Central memory CD4-positive, alpha-beta T cell (primary cell): ENCODE measurements around the gene MRPL23.

Experiments used
- DNase-seq: peaks from one replicate; pipeline ENCODE4 v3.0.0; 2022

MRPL23 gene

GRCh38 chr11:1959786-1960185 lies 12.7 kb downstream of the MRPL23 start:
- no peak for DNase-seq

- DNase-seq: no peak
Measured at GRCh38 chr11:1963864-1964263, 16.7 kb downstream of the MRPL23 start.

GRCh38 chr11:1964348-1964747 lies 17.2 kb downstream of the MRPL23 start:
- no peak for DNase-seq

- DNase-seq: no peak
Measured at GRCh38 chr11:1964955-1965354, 17.8 kb downstream of the MRPL23 start.

GRCh38 chr11:1966531-1966930 lies 19.4 kb downstream of the MRPL23 start:
- DNase-seq: no peak

- DNase-seq: no peak
Measured at GRCh38 chr11:1967641-1968225, 20.6 kb downstream of the MRPL23 start.

- no peak for DNase-seq
Measured at GRCh38 chr11:1968454-1969002, 21.4 kb downstream of the MRPL23 start.

- DNase-seq: no peak
Measured at GRCh38 chr11:1969035-1969434, 21.9 kb downstream of the MRPL23 start.

- no peak for DNase-seq
Measured at GRCh38 chr11:1969776-1970175, 22.6 kb downstream of the MRPL23 start.

GRCh38 chr11:1970956-1971355 lies 23.8 kb downstream of the MRPL23 start:
- DNase-seq: no peak

GRCh38 chr11:1975185-1975584 lies 28.1 kb downstream of the MRPL23 start:
- no peak for DNase-seq

- no peak for DNase-seq
Measured at GRCh38 chr11:1978720-1979473, 31.8 kb downstream of the MRPL23 start.

GRCh38 chr11:1979607-1980006 lies 32.5 kb downstream of the MRPL23 start:
- no peak for DNase-seq

- no peak for DNase-seq
Measured at GRCh38 chr11:1982873-1983600, 35.9 kb downstream of the MRPL23 start.

GRCh38 chr11:1983601-1983961 lies 36.4 kb downstream of the MRPL23 start:
- DNase-seq: no peak

- DNase-seq: no peak
Measured at GRCh38 chr11:1987024-1987423, 39.9 kb downstream of the MRPL23 start.

- DNase-seq: no peak
Measured at GRCh38 chr11:1988174-1988573, 41.0 kb downstream of the MRPL23 start.

GRCh38 chr11:1988667-1989317 lies 41.7 kb downstream of the MRPL23 start:
- DNase-seq: no peak

- DNase-seq: no peak
Measured at GRCh38 chr11:1989953-1990352, 42.8 kb downstream of the MRPL23 start.

- DNase-seq: no peak
Measured at GRCh38 chr11:1990872-1991578, 43.9 kb downstream of the MRPL23 start.

GRCh38 chr11:1992111-1992510 lies 45.0 kb downstream of the MRPL23 start:
- DNase-seq: no peak

GRCh38 chr11:1994121-1994520 lies 47.0 kb downstream of the MRPL23 start:
- no peak for DNase-seq

- no peak for DNase-seq
Measured at GRCh38 chr11:1997755-1998154, 50.6 kb downstream of the MRPL23 start, which contains the start of gene H19. Gene H19, minus strand, starts transcription at chr11:1997842.
